ENCODE measurements around the gene IMPDH1.

IMPDH1 gene

GRCh38 chr7:128387216-128388144 is 22.3 kb downstream of the IMPDH1 start:
- DNase-seq: peak; percentile 73 to 84 (median 80)

DNA sequence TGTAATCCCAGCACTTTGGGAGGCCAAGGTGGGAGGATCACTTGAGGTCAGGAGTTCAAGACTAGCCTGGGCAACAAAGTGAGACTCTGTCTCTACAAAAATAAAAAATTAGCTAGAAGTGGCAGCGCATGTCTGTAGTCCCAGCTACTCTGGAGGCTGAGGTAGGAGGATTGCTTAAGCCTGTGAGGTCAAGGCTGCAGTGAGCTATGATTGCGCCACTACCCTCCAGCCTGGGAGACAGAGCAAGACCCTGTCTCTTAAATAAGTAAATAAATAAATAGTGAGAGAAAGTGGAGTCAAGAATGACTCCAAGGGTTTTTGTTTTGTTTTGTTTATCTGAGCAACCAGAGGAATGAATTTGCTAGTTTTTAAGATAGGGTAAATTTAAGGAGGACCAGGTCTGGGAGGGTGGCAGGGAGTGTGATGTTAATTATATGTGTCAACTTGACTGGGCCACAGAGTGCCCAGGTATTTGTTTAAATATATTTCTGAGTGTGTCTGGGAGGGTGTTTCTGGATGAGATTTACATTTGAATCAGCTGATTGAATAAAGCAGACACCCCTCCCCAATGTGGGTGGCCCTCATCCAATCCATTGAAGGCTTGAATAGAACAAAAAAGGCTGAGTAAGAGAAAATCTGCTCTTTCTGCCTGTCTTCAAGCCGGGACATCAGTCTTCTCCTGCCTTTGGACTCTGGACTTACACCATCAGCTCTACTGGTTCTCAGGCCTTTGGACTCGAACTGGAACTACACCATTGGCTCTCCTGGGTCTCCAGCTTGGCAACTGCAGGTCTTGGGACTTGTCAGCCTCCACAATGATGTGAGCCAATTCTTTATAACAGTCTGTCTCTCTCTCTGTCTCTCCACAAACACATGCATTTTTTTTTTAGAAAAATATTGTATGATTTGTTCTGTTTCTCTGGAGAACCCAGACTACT is 23.5 kb downstream of the IMPDH1 start:
- DNase-seq: peak in 1 of 4 experiments; percentile 29

DNA sequence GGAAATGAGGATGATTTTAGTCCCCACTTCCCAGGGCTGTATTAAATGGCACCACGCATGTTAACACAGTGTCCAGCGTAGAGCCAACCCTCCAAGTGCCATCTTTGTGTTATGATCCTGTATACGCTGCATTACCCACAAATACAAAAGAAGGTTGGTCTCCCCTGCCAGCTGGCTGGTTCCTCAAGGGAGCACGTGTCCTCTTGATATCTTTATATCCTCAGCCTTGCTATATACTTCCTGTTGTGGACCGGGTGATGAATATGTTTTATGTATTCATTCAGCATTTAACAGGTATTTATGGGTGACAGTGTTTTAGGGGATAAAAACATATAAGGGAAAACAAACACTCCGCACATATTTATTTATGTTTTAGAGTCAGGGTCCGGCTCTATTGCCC is 25.1 kb downstream of the IMPDH1 start:
- DNase-seq: peak in 1 of 4 experiments; percentile 28

DNA sequence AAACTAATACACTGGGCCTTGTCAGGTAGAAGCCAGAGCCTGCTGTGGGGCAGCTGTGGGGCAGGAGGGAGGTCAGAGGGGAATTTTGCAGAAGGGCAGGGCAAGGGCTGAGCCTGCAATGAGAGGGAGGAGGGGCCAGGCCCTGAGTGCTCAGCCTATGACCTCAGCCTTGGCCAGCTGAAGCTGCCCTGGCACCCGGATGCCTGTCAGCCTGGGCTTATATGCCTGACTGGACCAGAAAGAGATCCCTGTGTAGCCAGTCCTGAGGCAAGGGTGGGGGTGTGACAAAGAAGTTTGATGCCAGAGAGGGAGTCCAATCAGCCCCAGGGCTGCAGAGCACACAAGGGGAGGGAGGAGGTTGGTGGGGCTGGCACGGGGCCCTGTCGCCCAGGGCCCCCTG is 26.0 kb downstream of the IMPDH1 start:
- peak in 1 of 4 experiments; percentile 28 for DNase-seq

- peak in 3 of 4 experiments; percentile 31 to 38 (median 38) for DNase-seq
Observed at GRCh38 chr7:128381161-128381821, 28.5 kb downstream of the IMPDH1 start.

DNA sequence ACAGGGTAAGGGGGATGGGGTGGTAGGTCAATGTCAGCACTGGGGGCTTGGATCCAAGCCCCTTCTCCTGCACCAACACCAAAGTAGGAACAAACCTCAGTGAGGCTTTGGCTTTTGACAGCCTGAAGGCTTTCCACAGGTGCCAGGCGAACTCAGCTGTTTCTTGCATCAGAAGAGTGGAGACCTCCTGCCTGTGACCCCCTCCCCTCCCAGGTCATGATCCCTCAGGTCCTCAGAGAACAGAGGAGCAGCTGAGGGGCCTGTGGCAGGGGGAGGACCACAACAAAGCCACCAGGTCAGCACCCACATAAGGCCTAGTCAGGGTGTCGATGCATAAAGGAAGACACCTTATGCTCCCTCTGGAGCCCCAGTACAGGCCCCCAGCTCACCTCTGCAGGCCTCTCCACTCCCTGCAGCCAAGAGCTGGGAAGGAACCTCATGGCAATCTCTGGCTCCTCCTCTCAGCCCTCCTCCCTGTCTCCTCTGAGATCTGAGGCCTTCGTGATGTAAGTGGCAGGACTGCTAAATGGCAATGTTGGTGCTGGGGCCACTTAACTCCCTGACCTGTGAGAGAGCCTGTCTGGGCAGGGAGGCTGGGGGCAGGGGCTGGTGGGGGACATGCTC is 29.2 kb downstream of the IMPDH1 start:
- DNase-seq: no peak

- DNase-seq: no peak
Observed at GRCh38 chr7:128379900-128380479, 29.8 kb downstream of the IMPDH1 start.

DNA sequence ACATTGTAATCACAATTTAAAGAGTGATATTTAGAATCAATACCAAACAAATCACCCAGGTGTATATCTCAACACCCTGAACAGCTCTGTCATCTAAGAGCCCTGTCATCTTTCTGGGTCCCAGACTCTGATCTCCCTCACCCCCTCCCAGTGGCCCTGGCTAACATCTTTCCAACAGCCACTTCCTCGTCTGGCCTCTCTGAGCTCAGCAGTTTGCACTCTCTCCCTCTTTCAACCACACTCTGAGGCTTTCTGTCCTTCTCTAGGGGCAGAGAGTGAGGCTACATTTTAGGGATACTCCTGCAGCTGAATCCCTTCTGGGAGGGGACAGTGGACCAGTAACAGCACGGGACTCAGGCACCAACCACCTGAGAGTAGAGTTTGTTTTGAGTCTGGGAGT is 31.1 kb downstream of the IMPDH1 start:
- DNase-seq: no peak

- no peak for DNase-seq
Observed at GRCh38 chr7:128376077-128376476, 33.7 kb downstream of the IMPDH1 start.

- no peak for DNase-seq
Observed at GRCh38 chr7:128374041-128374440, 35.7 kb downstream of the IMPDH1 start.

GRCh38 chr7:128373606-128374005 is 36.2 kb downstream of the IMPDH1 start:
- DNase-seq: peak in 1 of 4 experiments; percentile 15

- no peak for DNase-seq
Observed at GRCh38 chr7:128370491-128370890, 39.3 kb downstream of the IMPDH1 start.

DNA sequence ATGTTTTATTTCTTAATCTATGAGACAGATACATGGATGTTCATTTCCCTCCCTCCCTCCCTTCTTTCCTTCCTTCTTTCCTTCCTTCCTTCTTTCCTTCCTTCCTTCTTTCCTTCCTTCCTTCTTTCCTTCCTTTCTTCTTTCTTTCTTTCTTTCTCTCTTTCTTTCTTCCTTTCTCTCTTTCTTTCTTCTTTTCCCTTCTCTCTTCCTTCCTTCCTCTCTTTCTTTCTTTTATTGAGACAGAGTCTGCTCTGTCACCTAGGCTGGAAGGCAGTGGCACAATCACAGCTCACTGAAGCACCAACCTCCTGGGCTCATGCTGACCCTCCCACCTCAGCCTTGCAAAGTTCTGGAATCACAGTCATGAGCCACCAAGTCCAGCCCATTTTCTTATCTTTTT is 42.8 kb downstream of the IMPDH1 start:
- no peak for DNase-seq

DNA sequence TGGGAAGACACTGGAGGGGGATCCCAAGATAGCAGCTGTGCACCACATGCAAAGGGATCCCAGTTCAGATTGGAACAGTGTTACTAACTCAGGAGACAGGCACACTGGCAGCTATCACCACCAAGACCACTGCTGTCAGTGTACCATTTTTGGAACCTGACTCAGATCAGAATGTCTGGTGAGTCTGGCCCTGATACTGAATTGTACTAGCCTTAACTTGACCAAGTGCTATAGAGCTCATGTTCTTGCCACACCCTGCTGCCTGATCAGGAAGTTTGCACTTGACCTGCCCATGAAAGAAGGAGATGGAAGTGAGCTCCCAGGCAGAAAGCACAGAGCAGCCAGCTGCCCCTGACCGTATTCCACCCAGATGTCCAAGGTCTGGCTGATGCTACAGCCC is 43.5 kb downstream of the IMPDH1 start:
- no peak for DNase-seq

GRCh38 chr7:128365432-128365831 is 44.4 kb downstream of the IMPDH1 start:
- DNase-seq: no peak

DNA sequence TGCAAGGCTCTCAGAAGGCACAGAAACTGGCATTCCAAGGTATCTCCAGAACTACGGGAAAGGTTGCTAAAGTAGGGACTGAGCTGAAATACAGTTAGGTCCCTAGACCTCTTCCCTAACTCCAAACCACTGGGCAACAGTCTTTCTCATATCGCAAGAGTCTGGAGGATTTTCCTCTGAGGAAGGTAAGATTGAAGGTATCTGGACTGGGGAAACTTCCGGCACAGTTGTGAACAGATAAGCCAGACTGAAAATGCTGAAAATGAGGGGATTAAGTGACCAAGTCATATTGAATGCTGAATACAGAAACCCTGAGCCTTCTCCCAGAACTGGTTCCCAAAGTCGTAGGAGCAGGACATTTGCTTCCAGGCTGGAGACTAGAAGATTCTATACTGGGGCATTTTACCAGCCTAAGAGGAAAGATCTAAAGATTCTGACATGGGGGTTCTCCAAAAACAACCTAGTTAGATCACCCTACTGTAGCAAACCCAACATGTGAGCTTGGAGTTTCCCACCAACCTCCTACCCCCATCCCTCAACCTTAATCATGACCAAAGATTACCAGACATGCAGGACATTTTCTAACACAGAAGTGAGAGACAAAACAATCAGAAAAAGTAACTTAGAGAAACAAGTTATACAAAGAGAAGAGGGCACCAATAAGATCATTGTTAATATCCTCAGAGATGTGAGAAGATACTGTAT is 45.5 kb downstream of the IMPDH1 start:
- no peak for DNase-seq

DNA sequence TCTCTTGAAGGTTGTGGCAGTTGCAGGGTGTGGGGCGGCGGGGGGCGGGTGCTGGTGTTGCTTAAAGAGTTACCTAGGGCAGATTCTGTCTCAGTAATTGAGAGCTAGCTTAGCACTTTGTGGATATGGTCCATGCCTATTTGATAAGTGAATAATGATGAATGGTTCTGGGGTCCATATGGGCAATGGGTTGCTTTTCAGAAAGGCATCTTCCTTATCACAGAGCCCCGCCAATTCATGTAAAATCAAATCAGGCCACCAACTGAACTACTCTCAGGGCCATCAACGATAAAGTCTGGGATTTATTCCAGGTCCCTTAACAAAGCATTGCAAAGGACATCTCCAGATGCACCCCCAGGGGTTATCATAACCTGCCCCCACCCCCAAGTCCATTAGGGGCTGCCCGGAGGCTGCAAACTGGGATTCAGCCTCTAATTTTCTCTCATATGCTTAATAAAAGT is 46.5 kb downstream of the IMPDH1 start:
- DNase-seq: no peak

DNA sequence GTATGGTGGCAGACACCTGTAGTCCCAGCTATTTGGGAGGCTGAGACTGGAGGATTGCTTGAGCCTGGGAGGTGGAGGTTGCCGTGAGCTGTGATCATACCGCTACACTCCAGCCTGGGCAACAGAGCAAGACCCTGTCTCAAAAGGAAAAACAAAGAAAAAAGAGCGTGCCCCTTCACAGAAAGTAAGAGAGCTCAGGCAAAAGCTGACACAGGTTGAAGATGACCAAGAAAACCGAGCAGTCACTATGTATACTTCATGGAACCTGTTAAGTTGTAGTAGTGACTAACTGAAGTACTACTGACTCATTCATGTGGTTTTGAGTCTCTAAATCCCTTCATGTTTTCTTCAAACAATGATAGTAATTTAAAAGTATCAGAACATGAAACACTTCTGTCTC is 47.1 kb downstream of the IMPDH1 start:
- DNase-seq: no peak

DNA sequence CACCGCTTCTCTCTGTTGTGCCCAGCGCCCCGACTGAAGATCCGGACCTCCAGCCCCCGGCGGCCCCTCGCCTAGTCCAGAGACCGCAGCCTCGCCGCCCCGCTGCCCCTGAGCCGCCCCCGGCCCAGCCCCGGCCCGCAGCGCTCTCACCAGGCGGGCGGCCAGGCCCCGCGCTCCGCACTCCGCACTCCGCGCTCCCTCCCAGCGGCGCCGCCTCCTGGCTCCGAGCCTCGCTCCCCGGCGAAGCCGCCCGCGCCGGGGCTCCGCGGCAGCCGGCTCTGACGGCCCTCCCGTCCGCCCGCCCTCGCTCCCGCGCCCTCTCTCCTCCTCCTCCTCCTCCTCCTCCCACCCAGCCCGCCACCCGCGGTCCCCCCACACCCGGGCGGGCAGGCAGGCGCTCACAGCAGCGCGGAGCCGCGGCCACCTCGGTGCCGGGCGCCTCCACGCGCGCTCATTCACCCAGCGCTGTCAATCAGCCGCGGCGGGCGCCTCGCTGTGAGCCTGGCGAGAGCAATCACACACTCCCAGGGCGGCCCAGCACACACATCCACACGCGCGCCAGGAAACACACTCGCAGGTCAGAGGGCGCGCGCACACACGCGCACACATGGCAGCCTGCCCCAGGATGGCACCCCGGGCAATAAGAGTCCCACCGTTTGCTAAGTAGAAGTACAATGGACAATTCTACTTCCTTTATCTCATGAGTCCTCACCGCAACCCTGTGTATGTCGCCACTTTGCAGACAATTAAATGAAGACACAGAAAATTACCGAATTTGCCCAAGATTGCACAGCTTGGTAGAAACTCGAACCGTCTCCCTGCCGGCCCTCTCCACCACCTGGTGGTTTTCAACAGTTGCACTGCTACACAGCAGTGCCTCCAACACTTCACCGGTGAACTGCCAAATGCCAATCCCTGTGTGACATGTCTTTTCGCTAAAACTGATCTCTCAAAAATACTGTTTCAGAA is 48.1 kb downstream of the IMPDH1 start, which contains the start of gene PRRT4:
Gene PRRT4 (minus strand): TSS at position 280 of the 969 bp plus-strand sequence.
- DNase-seq: peak in 3 of 4 experiments; percentile 50 to 65 (median 51)

DNA sequence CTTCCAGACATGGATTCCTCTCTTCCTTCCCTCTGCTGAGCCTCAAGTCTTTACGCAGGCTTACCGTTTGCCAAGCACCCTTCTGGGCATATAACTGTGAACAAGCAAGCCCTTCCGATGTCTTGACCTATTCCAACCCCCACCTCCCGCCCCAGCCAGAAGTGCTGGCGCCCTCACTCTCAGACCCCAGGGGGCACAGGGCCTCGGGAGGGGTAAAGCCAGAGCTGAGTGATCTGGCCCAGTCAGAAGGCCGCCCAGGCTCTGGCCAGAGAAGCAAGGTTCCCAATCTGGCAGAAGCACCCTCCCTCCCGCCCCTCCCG is 49.5 kb downstream of the IMPDH1 start:
- DNase-seq: peak in 1 of 4 experiments; percentile 23

Data from suppressor macrophage (primary cell).